DND-41 (cell line): ENCODE results near the gene NANOS3.

ENCODE experiments used
- EZH2 ChIP-seq: IDR thresholded peaks from 3 replicates; pipeline ENCODE4 v1.6.1; 2012; ENCODE audit warnings: borderline replicate concordance, low read depth, mild to moderate bottlenecking, moderate library complexity, low read length, inconsistent platforms; ENCODE audit not compliant: severe bottlenecking
- TF ChIP-seq, protein P1 (sequence below): IDR thresholded peaks from 2 replicates; pipeline ENCODE4 v1.5.1; 2012; ENCODE audit warnings: borderline replicate concordance, low read length, moderate library complexity, mild to moderate bottlenecking; ENCODE audit not compliant: poor library complexity, severe bottlenecking; ENCODE audit errors: extremely low read depth

DNA sequence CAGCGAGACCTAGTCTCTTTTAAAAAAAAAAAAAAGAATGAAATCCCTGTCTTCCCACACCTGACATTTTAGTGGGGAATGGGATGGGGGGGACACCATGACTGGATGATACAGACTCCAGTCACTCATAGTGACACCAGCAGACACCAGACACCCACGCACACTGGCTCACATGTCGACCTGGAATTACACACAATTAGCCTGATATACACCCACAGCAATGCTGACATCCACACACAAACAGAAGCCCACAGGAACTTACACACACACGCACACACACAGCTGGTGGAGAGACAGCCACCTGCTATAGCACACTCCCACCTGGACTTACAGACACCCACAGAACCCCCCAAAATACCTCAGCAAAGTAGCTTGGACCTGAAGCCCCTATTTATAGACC lies 8.3 kb upstream of the NANOS3 start:
- no peak for TF ChIP-seq EZH2
- TF ChIP-seq, protein P1, sequence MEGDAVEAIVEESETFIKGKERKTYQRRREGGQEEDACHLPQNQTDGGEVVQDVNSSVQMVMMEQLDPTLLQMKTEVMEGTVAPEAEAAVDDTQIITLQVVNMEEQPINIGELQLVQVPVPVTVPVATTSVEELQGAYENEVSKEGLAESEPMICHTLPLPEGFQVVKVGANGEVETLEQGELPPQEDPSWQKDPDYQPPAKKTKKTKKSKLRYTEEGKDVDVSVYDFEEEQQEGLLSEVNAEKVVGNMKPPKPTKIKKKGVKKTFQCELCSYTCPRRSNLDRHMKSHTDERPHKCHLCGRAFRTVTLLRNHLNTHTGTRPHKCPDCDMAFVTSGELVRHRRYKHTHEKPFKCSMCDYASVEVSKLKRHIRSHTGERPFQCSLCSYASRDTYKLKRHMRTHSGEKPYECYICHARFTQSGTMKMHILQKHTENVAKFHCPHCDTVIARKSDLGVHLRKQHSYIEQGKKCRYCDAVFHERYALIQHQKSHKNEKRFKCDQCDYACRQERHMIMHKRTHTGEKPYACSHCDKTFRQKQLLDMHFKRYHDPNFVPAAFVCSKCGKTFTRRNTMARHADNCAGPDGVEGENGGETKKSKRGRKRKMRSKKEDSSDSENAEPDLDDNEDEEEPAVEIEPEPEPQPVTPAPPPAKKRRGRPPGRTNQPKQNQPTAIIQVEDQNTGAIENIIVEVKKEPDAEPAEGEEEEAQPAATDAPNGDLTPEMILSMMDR: no peak
